ENCODE data around the gene TICAM1. TPM values are rescaled to one million over a fixed set of nuclear protein-coding genes. Genes with fewer than 3 reads are reported as not detected.
"Not testable (repeated sequence)": the region's sequence is repeated elsewhere in the genome, so short reads cannot be mapped to it uniquely, and the experiment has no call there.

The TICAM1 gene
- total RNA-seq, 1 experiment from 2014 or later, result 2.7 TPM

DNA sequence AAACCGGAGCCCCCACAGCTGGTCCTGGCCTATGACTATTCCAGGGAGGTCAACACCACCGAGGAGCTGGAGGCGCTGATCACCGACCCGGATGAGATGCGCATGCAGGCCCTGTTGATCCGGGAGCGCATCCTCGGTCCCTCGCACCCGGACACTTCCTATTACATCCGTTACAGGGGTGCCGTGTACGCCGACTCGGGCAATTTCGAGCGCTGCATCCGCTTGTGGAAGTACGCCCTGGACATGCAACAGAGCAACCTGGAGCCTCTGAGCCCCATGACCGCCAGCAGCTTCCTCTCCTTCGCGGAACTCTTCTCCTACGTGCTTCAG lies 38.7 kb downstream of the TICAM1 start:
- not testable (repeated sequence) for H4K20me1 ChIP-seq (ENCODE audit: insufficient read depth, low read depth, low read length); H2AFZ ChIP-seq (ENCODE audit: low read length); H3K9me3 ChIP-seq (ENCODE audit: low read length); DNase-seq; H3K9me2 ChIP-seq (replicated peaks; ENCODE audit: insufficient read depth, low read length); H3K27me3 ChIP-seq (ENCODE audit: low read length); H3K27ac ChIP-seq (ENCODE audit: low read length)
- Histone ChIP-seq H3K79me2 (ENCODE audit: low read length) (peaks cover 39% of the 10 kb centered on the region), H3K4me3 (ENCODE audit: low read length) (peak overlapping the region; percentile 92), H3K36me3 (ENCODE audit: insufficient read depth, low read length) (peaks cover 11% of the 10 kb centered on the region), H3K4me2 (ENCODE audit: low read depth, low read length, poor library complexity, severe bottlenecking) (peak overlapping the region; percentile 98), H3K4me1 (ENCODE audit: low read length) (peaks cover 19% of the 10 kb centered on the region), H3K9ac (ENCODE audit: low read length) (peak overlapping the region; percentile 83)

GRCh38 chr19:4792019-4792865 lies 39.3 kb downstream of the TICAM1 start:
- Histone ChIP-seq H3K9ac (ENCODE audit: low read length) (peak overlapping the region; percentile 83), H3K4me3 (ENCODE audit: low read length) (peak overlapping the region; percentile 92), H3K4me2 (ENCODE audit: low read depth, low read length, poor library complexity, severe bottlenecking) (peak overlapping the region; percentile 98), H3K36me3 (ENCODE audit: insufficient read depth, low read length) (peaks cover 11% of the 10 kb centered on the region), H3K79me2 (ENCODE audit: low read length) (peaks cover 39% of the 10 kb centered on the region), H3K4me1 (ENCODE audit: low read length) (peaks cover 19% of the 10 kb centered on the region), H3K27ac (ENCODE audit: low read length) (peak overlapping the region; percentile 49; the same call in 1 of the 2 replicates)
- not testable (repeated sequence) for H3K27me3 ChIP-seq (ENCODE audit: low read length); H3K9me3 ChIP-seq (ENCODE audit: low read length); H2AFZ ChIP-seq (ENCODE audit: low read length); H3K9me2 ChIP-seq (replicated peaks; ENCODE audit: insufficient read depth, low read length); DNase-seq; H4K20me1 ChIP-seq (ENCODE audit: insufficient read depth, low read depth, low read length)

DNA sequence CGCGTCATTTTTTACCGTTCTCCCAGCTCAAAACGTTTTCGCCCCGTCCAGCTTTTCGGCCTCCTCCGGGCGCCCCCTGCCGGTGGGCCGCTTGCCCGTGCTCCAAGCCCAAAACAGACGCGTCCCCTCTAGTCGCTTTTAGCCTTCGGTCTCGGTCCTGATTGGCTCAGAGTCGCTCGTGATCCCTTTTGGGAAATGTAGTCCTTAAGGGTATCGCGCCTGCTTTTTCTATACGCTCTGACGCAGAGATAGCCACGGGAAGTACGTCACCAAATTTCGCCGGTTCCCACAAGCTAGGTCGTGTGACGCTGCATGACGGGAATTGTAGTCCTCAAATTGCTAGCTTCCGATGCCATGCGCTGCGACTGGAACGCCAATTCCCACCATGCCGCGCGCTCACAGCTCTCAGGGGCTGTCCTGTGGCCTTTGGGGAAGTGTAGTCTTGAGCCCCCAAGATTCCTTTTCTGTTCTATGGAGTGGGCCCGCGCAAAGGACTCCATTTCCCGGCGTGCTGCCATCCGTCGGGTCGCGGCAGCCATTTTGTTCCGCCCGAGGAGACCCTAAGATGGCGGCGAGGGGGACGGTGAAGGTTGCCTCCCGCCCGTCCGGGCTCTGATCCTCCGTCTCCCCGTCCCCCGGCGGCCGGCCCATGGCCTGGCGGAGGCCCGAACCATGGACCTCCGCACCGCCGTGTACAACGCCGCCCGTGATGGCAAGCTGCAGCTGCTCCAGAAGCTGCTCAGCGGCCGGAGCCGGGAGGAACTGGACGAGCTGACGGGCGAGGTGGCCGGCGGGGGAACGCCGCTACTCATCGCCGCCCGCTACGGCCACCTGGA lies 40.1 kb downstream of the TICAM1 start, which contains the start of gene FEM1A:
TSS of gene FEM1A (plus strand) at position 552 of the 836 bp plus-strand sequence. CDS start at position 673, 121 bp downstream.
- Histone ChIP-seq H3K36me3 (ENCODE audit: insufficient read depth, low read length) (peaks cover 5% of the 10 kb centered on the region), H3K27me3 (ENCODE audit: low read length) (no peaks in the 10 kb centered on the region), H3K27ac (ENCODE audit: low read length) (peak within 1 kb of the TSS; percentile 49), H3K4me1 (ENCODE audit: low read length) (peaks cover 19% of the 10 kb centered on the region), H2AFZ (ENCODE audit: low read length) (peak within 1 kb of the TSS; percentile 80; the same call in 1 of the 2 replicates), H3K79me2 (ENCODE audit: low read length) (peaks cover 35% of the 10 kb centered on the region), H3K4me3 (ENCODE audit: low read length) (peak within 1 kb of the TSS; percentile 92), H3K9me3 (ENCODE audit: low read length) (no peaks in the 10 kb centered on the region), H3K4me2 (ENCODE audit: low read depth, low read length, poor library complexity, severe bottlenecking) (peak within 1 kb of the TSS; percentile 98), H3K9ac (ENCODE audit: low read length) (peak within 1 kb of the TSS; percentile 83), H4K20me1 (ENCODE audit: insufficient read depth, low read depth, low read length) (no peaks in the 10 kb centered on the region; the same call in 1 of the 2 replicates), H3K9me2 (replicated peaks; ENCODE audit: insufficient read depth, low read length) (no peaks in the 10 kb centered on the region)
- DNase-seq, result peak; percentile 100

DNA sequence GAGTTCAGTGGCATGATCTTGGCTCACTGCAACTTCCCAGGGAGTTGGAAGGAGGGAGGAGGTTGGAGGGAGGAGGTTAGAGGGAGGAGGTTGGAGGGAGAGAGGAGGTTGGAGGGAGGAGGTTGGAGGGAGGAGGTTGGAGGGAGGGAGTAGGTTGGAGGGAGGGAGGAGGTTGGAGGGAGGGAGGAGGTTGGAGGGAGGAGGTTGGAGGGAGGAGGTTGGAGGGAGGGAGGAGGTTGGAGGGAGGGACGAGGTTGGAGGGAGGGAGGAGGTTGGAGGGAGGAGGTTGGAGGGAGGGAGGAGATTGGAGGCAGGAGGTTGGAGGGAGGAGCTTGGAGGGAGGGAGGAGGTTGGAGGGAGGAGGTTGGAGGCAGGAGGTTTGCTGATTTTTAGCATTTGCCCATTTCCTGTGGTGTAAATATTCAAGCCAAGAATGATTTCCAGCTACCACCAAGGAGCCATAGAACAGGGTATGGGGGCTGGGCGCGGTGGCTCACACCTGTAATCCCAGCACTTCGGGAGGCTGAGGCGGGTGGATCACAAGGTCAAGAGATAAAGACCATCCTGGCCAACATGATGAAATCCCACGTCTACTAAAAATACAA lies 45.0 kb downstream of the TICAM1 start:
- H3K79me2 ChIP-seq (ENCODE audit: low read length); H3K27ac ChIP-seq (ENCODE audit: low read length); H3K9ac ChIP-seq (ENCODE audit: low read length); H3K9me3 ChIP-seq (ENCODE audit: low read length); H3K9me2 ChIP-seq (replicated peaks; ENCODE audit: insufficient read depth, low read length); H2AFZ ChIP-seq (ENCODE audit: low read length); DNase-seq; H3K27me3 ChIP-seq (ENCODE audit: low read length); H4K20me1 ChIP-seq (ENCODE audit: insufficient read depth, low read depth, low read length); H3K4me3 ChIP-seq (ENCODE audit: low read length); H3K36me3 ChIP-seq (ENCODE audit: insufficient read depth, low read length); H3K4me2 ChIP-seq (ENCODE audit: low read depth, low read length, poor library complexity, severe bottlenecking): not testable (repeated sequence)
- H3K4me1 ChIP-seq (ENCODE audit: low read length), result peaks cover 11% of the 10 kb centered on the region

DNA sequence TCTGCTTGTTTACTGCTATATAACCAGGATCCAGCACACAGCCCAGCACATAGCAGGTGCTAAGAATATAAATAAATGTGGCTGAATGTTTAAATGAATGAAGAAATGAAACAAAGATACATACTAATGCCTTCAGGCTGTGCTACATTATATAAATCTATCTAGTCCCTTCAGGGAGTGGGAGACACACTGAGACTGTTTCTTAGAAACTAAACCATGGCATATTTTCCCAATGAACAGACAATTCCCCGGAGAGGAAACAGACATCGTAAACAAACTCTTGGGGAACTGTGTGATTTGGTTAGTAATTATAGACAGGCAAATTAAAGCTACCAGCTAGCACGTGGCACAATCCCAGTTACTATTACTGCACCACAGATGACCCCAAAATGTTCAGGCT lies 49.7 kb downstream of the TICAM1 start:
- Histone ChIP-seq H3K9me3 (ENCODE audit: low read length) (no peaks in the 10 kb centered on the region), H3K4me3 (ENCODE audit: low read length) (no peak overlapping the region), H2AFZ (ENCODE audit: low read length) (no peak overlapping the region), H3K27me3 (ENCODE audit: low read length) (no peaks in the 10 kb centered on the region), H3K79me2 (ENCODE audit: low read length) (no peaks in the 10 kb centered on the region), H3K9me2 (replicated peaks; ENCODE audit: insufficient read depth, low read length) (no peaks in the 10 kb centered on the region), H3K4me2 (ENCODE audit: low read depth, low read length, poor library complexity, severe bottlenecking) (no peak overlapping the region), H3K27ac (ENCODE audit: low read length) (no peak overlapping the region), H4K20me1 (ENCODE audit: insufficient read depth, low read depth, low read length) (no peaks in the 10 kb centered on the region), H3K4me1 (ENCODE audit: low read length) (peaks cover 6% of the 10 kb centered on the region), H3K36me3 (ENCODE audit: insufficient read depth, low read length) (no peaks in the 10 kb centered on the region), H3K9ac (ENCODE audit: low read length) (no peak overlapping the region)
- no peak for DNase-seq

DNA sequence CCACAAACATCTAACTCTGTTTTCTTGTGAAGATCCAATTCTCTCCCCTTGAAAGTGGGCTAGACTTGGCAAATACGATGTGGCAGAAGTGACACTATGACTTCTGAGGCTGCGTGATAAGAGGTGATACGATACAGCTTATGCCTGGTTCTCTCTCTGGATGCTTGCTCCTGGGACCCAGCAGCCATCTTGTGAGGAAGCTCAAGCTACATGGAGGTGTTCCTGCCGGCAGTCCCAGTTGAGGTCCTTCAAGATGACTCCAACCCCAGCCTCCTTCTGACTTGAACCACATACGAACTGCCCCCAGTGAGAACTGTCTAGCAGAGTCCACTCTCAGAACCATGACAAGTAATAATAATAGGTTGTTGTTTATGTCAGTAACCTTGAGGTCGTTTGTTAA lies 50.7 kb downstream of the TICAM1 start:
- H3K27me3 ChIP-seq (ENCODE audit: low read length), result no peaks in the 10 kb centered on the region
- H2AFZ ChIP-seq (ENCODE audit: low read length), result no peak overlapping the region
- no peaks in the 10 kb centered on the region for H3K9me3 ChIP-seq (ENCODE audit: low read length)
- DNase-seq, result no peak
- H4K20me1 ChIP-seq (ENCODE audit: insufficient read depth, low read depth, low read length), result no peaks in the 10 kb centered on the region
- no peak overlapping the region for H3K9ac ChIP-seq (ENCODE audit: low read length)
- no peak overlapping the region for H3K27ac ChIP-seq (ENCODE audit: low read length)
- H3K9me2 ChIP-seq (replicated peaks; ENCODE audit: insufficient read depth, low read length), result no peaks in the 10 kb centered on the region
- H3K36me3 ChIP-seq (ENCODE audit: insufficient read depth, low read length), result no peaks in the 10 kb centered on the region
- no peak overlapping the region for H3K4me2 ChIP-seq (ENCODE audit: low read depth, low read length, poor library complexity, severe bottlenecking)
- H3K4me1 ChIP-seq (ENCODE audit: low read length), result peaks cover 6% of the 10 kb centered on the region
- H3K4me3 ChIP-seq (ENCODE audit: low read length), result no peak overlapping the region
- no peaks in the 10 kb centered on the region for H3K79me2 ChIP-seq (ENCODE audit: low read length)

DNA sequence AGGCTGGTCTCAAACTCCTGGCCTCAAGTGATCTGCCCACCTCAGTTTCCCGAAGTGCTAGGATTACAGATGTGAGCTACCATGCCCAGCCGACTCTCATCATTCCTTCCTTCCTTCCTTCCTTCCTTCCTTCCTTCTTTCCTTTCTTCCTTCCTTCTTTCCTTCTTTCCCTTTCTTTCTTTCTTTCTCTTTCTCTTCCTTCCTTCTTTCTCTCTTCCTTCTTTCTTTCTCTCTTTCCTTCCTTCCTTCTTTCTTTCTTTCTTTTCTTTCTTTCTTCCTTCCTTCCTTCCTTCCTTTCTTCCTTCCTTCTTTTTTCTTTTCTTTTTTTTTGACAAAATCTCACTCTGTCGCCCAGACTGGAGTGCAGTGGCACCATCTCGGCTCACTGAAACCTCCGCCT lies 53.4 kb downstream of the TICAM1 start:
- H3K9me3 ChIP-seq (ENCODE audit: low read length); DNase-seq; H3K9ac ChIP-seq (ENCODE audit: low read length); H3K4me3 ChIP-seq (ENCODE audit: low read length); H3K27me3 ChIP-seq (ENCODE audit: low read length); H2AFZ ChIP-seq (ENCODE audit: low read length); H3K9me2 ChIP-seq (replicated peaks; ENCODE audit: insufficient read depth, low read length); H3K4me2 ChIP-seq (ENCODE audit: low read depth, low read length, poor library complexity, severe bottlenecking); H4K20me1 ChIP-seq (ENCODE audit: insufficient read depth, low read depth, low read length); H3K27ac ChIP-seq (ENCODE audit: low read length); H3K79me2 ChIP-seq (ENCODE audit: low read length); H3K36me3 ChIP-seq (ENCODE audit: insufficient read depth, low read length): not testable (repeated sequence)
- H3K4me1 ChIP-seq (ENCODE audit: low read length), result peaks cover 22% of the 10 kb centered on the region
